Naive thymus-derived CD4-positive, alpha-beta T cell (primary cell): ENCODE data around the gene TNS3. TPM values are rescaled to one million over a fixed set of nuclear protein-coding genes. Genes with fewer than 3 reads are reported as not detected.
A peak's percentile ranks its signal among the peaks of the same experiment; 100 is the strongest.

Experiments
- ATAC-seq: fragments of 150-1000 bp; cut with Tn5 transposase; 2 replicates; pipeline ENCODE4 v1.10.0; 2021; ENCODE audit warnings: mild to moderate bottlenecking, moderate library complexity
- CTCF ChIA-PET: fragments of 350-600 bp; sonication (Branson Sonifier 250); formaldehyde crosslinking; loops from one replicate; lab custom pipeline; 2021; ENCODE audit warnings: antibody characterized with exemption; lab: Charles Lee
- POLR2A ChIA-PET: fragments of 350-600 bp; sonication (Branson Sonifier 250); formaldehyde crosslinking; loops from one replicate; lab custom pipeline; 2021; ENCODE audit warnings: antibody characterized with exemption, inconsistent platforms; lab: Charles Lee
- DNase-seq, 9 donors: peaks; one replicate each; pipeline versions ENCODE4 v3.0.0 to v3.0.0-alpha.2; 2020 to 2022; ENCODE audit warnings: mixed read lengths in 1 of 9
- H3K27ac ChIP-seq: one replicate; pipeline ENCODE4 v1.7.0; 2013; ENCODE audit warnings: mild to moderate bottlenecking, low read depth, low read length, moderate library complexity
- H3K27me3 ChIP-seq, 2 donors: one replicate each; pipeline ENCODE4 v1.7.0; 2013; ENCODE audit warnings: low read length in 2 of 2, mild to moderate bottlenecking in 2 of 2, moderate library complexity in 2 of 2; ENCODE audit not compliant: control insufficient read depth in 2 of 2, insufficient read depth in 2 of 2
- H3K36me3 ChIP-seq, 3 experiments: 1 replicate in 2 of 3; 2 replicates in 1 of 3; pipeline ENCODE4 v1.7.0; 2013; ENCODE audit warnings: low read length in 3 of 3, mild to moderate bottlenecking in 3 of 3, moderate library complexity in 1 of 3; ENCODE audit not compliant: insufficient read depth in 3 of 3, control insufficient read depth in 2 of 3
- H3K4me1 ChIP-seq, 2 donors: one replicate each; pipeline ENCODE4 v1.7.0; 2013; ENCODE audit warnings: low read length in 2 of 2, mild to moderate bottlenecking in 2 of 2, moderate library complexity in 1 of 2; ENCODE audit not compliant: control insufficient read depth in 2 of 2, insufficient read depth in 2 of 2
- H3K4me3 ChIP-seq: 2 replicates; pipeline ENCODE4 v1.7.0; 2013; ENCODE audit warnings: mild to moderate bottlenecking, low read length
- H3K9me3 ChIP-seq, 3 experiments: 1 replicate in 2 of 3; 2 replicates in 1 of 3; pipeline ENCODE4 v1.7.0; 2013; ENCODE audit warnings: low read length in 3 of 3; ENCODE audit not compliant: control insufficient read depth in 2 of 3
- H3K27ac Mint-ChIP-seq, 9 donors: one replicate each; pipeline ENCODE4 v1.8.0; 2020 to 2022; ENCODE audit warnings: mixed read lengths in 9 of 9, mild to moderate bottlenecking in 8 of 9, moderate library complexity in 5 of 9, inconsistent platforms in 2 of 9
- H3K27me3 Mint-ChIP-seq, 5 donors: one replicate each; pipeline ENCODE4 v1.8.0; 2021 to 2022; ENCODE audit warnings: mixed read lengths in 5 of 5, mild to moderate bottlenecking in 1 of 5
- H3K36me3 Mint-ChIP-seq, 5 donors: one replicate each; pipeline ENCODE4 v1.8.0; 2020 to 2022; ENCODE audit warnings: mixed read lengths in 5 of 5, mild to moderate bottlenecking in 3 of 5, inconsistent platforms in 1 of 5
- H3K4me1 Mint-ChIP-seq, 7 donors: one replicate each; pipeline ENCODE4 v1.8.0; 2020 to 2022; ENCODE audit warnings: mixed read lengths in 7 of 7, mild to moderate bottlenecking in 3 of 7, inconsistent platforms in 1 of 7
- H3K4me3 Mint-ChIP-seq, 10 donors: one replicate each; pipeline ENCODE4 v1.8.0; 2020 to 2022; ENCODE audit warnings: mild to moderate bottlenecking in 10 of 10, mixed read lengths in 10 of 10, moderate library complexity in 6 of 10, inconsistent platforms in 2 of 10
- H3K9me3 Mint-ChIP-seq, 11 donors: one replicate each; pipeline ENCODE4 v1.8.0; 2020 to 2022; ENCODE audit warnings: mixed read lengths in 11 of 11, mild to moderate bottlenecking in 4 of 11, inconsistent platforms in 1 of 11, moderate library complexity in 1 of 11
- intact Hi-C, 2 donors: fragments of 100-400 bp; cut with micrococcal nuclease; formaldehyde crosslinking; loops; one replicate each; pipeline ENCODE4 v1.15.1; 2023
- polyA plus RNA-seq, 2 donors: library from polyadenylated mRNA; unstranded; fragments of 300-500 nt; fragmentation: Illumina TruSeq; gene quantifications; one replicate each; pipeline ENCODE4 v1.2.3, GENCODE V29; 2021
- total RNA-seq, 6 experiments: library from RNA in 5 of 6; stranded (reverse) in 5 of 6; gene quantifications; 1 replicate in 5 of 6; 2 replicates in 1 of 6; pipeline ENCODE4 v1.2.3 and lab custom pipeline; 2021 to 2026

TNS3 gene
- total and polyA plus RNA-seq, 7 experiments from 2014 or later = 0.85 to 38.3 (median 2.6) TPM; not detected in 2

GRCh38 chr7:47582764-47583738 is 1.1 kb upstream of the TNS3 start:
- no peak overlapping the region for H3K4me3 Mint-ChIP-seq
- no peaks in the 10 kb centered on the region for H3K4me1 ChIP-seq
- peak; percentile 55 for ATAC-seq
- ChIA-PET POLR2A (no interaction called here), CTCF (no interaction called here)
- intact Hi-C loops = no loop called here
- H3K9me3 ChIP-seq = no peaks in the 10 kb centered on the region
- H3K27ac ChIP-seq = no peak overlapping the region
- peaks cover 0 to 8% (median 2%) of the 10 kb centered on the region in 11 donors for H3K9me3 Mint-ChIP-seq
- no peaks in the 10 kb centered on the region for H3K36me3 Mint-ChIP-seq
- H3K4me3 ChIP-seq = no peak overlapping the region
- H3K27me3 Mint-ChIP-seq = peaks cover 29 to 42% (median 38%) of the 10 kb centered on the region in 5 donors
- no peak overlapping the region for H3K27ac Mint-ChIP-seq
- H3K27me3 ChIP-seq = no peaks in the 10 kb centered on the region
- H3K36me3 ChIP-seq = no peaks in the 10 kb centered on the region
- peaks cover 0 to 15% (median 4%) of the 10 kb centered on the region in 7 donors for H3K4me1 Mint-ChIP-seq
- no peak for DNase-seq

- H3K4me3 Mint-ChIP-seq = no peak overlapping the region
- peaks cover 0 to 8% (median 0%) of the 10 kb centered on the region in 11 donors for H3K9me3 Mint-ChIP-seq
- H3K27me3 Mint-ChIP-seq = peaks cover 29 to 42% (median 37%) of the 10 kb centered on the region in 5 donors
- H3K9me3 ChIP-seq = no peaks in the 10 kb centered on the region
- H3K27ac Mint-ChIP-seq = no peak overlapping the region
- ChIA-PET POLR2A (no interaction called here), CTCF (no interaction called here)
- DNase-seq (no peak), ATAC-seq (no peak)
- no peaks in the 10 kb centered on the region for H3K36me3 Mint-ChIP-seq
- intact Hi-C loops = no loop called here
- H3K4me3 ChIP-seq = no peak overlapping the region
- no peaks in the 10 kb centered on the region for H3K36me3 ChIP-seq
- H3K27ac ChIP-seq = no peak overlapping the region
- no peaks in the 10 kb centered on the region for H3K27me3 ChIP-seq
- no peaks in the 10 kb centered on the region for H3K4me1 ChIP-seq
- H3K4me1 Mint-ChIP-seq = peaks cover 0 to 20% (median 4%) of the 10 kb centered on the region in 7 donors
Measured at GRCh38 chr7:47581438-47581803, 490 bp downstream of the TNS3 start.

DNA sequence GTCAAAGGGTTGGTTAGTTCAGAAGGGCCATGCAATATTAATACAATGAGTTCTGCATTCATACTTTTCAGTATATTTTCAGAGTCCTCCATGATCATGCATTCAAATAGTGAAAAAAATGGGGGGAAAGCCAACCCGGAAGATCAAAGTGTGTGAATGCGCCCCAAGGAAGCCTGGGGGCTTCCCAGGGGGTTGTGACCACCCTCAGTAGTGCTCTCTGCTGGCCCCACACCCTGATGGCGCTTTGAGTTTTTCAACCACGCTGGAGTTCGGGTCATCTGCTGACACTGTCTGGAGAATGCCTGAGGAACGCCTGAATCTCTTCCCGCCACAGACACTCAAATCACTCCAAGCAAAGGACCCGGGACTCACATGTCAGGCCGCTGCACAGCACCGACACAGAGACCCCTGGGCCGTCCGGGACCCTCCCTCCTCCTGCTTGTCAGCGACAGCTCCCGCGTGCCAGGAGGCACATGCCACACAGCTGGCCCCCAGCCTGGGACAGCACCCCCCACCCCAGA is 1.0 kb downstream of the TNS3 start:
- H3K27me3 Mint-ChIP-seq = peaks cover 29 to 42% (median 37%) of the 10 kb centered on the region in 5 donors
- Histone ChIP-seq H3K36me3 (no peaks in the 10 kb centered on the region), H3K4me1 (no peaks in the 10 kb centered on the region), H3K27ac (no peak overlapping the region), H3K9me3 (no peaks in the 10 kb centered on the region), H3K27me3 (no peaks in the 10 kb centered on the region), H3K4me3 (no peak overlapping the region)
- ATAC-seq (no peak), DNase-seq (no peak)
- H3K9me3 Mint-ChIP-seq = peaks cover 0 to 8% (median 0%) of the 10 kb centered on the region in 11 donors
- POLR2A ChIA-PET = no interaction called here
- H3K27ac Mint-ChIP-seq = no peak overlapping the region
- CTCF ChIA-PET = no interaction called here
- peaks cover 0 to 20% (median 4%) of the 10 kb centered on the region in 7 donors for H3K4me1 Mint-ChIP-seq
- H3K4me3 Mint-ChIP-seq = no peak overlapping the region
- intact Hi-C loops = no loop called here
- H3K36me3 Mint-ChIP-seq = no peaks in the 10 kb centered on the region

- Histone ChIP-seq H3K27ac (no peak overlapping the region), H3K27me3 (no peaks in the 10 kb centered on the region), H3K9me3 (no peaks in the 10 kb centered on the region), H3K4me1 (no peaks in the 10 kb centered on the region), H3K36me3 (no peaks in the 10 kb centered on the region), H3K4me3 (no peak overlapping the region)
- intact Hi-C loops = no loop called here
- Mint-ChIP-seq H3K27me3 (peaks cover 24 to 42% (median 37%) of the 10 kb centered on the region in 5 donors), H3K4me3 (no peak overlapping the region), H3K9me3 (peaks cover 0 to 6% (median 0%) of the 10 kb centered on the region in 11 donors), H3K36me3 (no peaks in the 10 kb centered on the region), H3K4me1 (peaks cover 0 to 20% (median 4%) of the 10 kb centered on the region in 7 donors), H3K27ac (no peak overlapping the region)
- DNase-seq = no peak
- ATAC-seq = no peak
- ChIA-PET POLR2A (no interaction called here), CTCF (no interaction called here)
Measured at GRCh38 chr7:47580175-47580706, 1.7 kb downstream of the TNS3 start.

DNA sequence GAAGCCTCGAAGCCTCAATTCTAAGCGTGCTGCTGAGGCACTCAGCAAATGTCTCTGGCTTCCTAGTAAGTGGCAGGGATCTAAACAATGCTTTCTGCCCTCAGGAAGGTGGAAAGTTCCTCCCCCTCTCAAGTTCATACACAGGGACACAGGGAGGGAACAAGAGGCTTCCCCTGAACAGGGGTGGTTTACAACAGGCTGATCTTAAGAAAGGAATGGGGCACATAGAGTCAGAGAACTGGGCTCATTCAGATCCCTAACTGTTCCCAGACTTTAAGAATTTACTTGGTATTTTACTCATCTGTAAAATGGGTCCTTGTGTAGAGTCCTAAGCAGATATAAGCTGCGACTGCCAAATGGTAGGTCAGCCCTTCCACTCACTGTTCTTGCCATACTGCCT is 2.5 kb downstream of the TNS3 start:
- no peaks in the 10 kb centered on the region for H3K27me3 ChIP-seq
- Mint-ChIP-seq H3K27ac (no peak overlapping the region), H3K9me3 (peaks cover 0 to 5% (median 0%) of the 10 kb centered on the region in 11 donors), H3K4me3 (no peak overlapping the region), H3K36me3 (no peaks in the 10 kb centered on the region), H3K27me3 (peaks cover 23 to 41% (median 37%) of the 10 kb centered on the region in 5 donors), H3K4me1 (peaks cover 0 to 20% (median 4%) of the 10 kb centered on the region in 7 donors)
- ChIA-PET POLR2A (no interaction called here), CTCF (no interaction called here)
- H3K9me3 ChIP-seq = no peaks in the 10 kb centered on the region
- no peak for DNase-seq
- no peak for ATAC-seq
- H3K27ac ChIP-seq = no peak overlapping the region
- intact Hi-C loops = no loop called here
- no peaks in the 10 kb centered on the region for H3K36me3 ChIP-seq
- H3K4me3 ChIP-seq = no peak overlapping the region
- no peaks in the 10 kb centered on the region for H3K4me1 ChIP-seq

DNA sequence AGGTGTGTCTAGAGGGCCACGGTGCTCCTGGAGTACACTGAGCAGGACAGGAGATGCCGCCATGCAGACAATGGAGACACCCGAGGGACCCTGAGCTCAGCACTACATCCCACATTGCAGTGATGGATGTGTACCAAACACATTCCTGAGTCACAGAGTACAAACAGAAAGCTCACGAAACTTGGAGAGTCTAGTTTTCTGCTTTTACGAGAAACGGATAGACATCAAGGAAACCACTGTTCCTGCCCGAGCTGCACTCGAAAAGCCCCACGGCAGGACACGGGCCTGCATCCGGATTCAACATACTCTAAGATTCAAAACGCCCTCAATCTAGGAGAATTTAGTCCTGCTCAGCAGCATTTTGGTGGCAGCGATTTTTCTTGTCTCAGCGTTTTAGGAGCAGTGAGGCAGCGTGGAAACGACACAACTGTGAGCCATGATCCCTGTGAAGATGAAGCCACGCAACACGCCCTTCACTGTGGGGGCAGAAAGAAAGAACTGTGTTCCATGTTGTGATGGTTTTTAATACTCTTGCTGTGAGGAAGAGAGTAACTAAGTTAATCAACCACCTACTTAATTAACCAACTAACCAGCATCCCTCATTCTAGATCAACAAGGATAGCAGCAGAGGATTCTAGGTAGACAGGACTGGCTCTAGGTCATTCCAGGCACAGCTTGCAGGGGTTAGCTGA is 3.2 kb downstream of the TNS3 start:
- no peak for ATAC-seq
- H3K27me3 Mint-ChIP-seq = peaks cover 22 to 42% (median 35%) of the 10 kb centered on the region in 5 donors
- no peak for DNase-seq
- no peak overlapping the region for H3K27ac Mint-ChIP-seq
- Histone ChIP-seq H3K4me1 (no peaks in the 10 kb centered on the region), H3K36me3 (no peaks in the 10 kb centered on the region), H3K27me3 (no peaks in the 10 kb centered on the region), H3K9me3 (no peaks in the 10 kb centered on the region), H3K4me3 (no peak overlapping the region), H3K27ac (no peak overlapping the region)
- H3K4me1 Mint-ChIP-seq = peaks cover 0 to 20% (median 4%) of the 10 kb centered on the region in 7 donors
- H3K4me3 Mint-ChIP-seq = peak overlapping the region in 2 of 10 donors; percentile 9 to 13
- H3K9me3 Mint-ChIP-seq = peaks cover 0 to 4% (median 0%) of the 10 kb centered on the region in 11 donors
- intact Hi-C loops = no loop called here
- H3K36me3 Mint-ChIP-seq = no peaks in the 10 kb centered on the region
- ChIA-PET CTCF (no interaction called here), POLR2A (no interaction called here)
